HG02885 (cell line): ENCODE results near the gene ADGRG4.

Experiments
- ATAC-seq: cut with Tn5 transposase; IDR thresholded peaks from one replicate; pipeline ENCODE4 v1.9.1; 2021; ENCODE audit warnings: mild to moderate bottlenecking; ENCODE audit not compliant: unreplicated experiment, poor library complexity

ADGRG4 gene

DNA sequence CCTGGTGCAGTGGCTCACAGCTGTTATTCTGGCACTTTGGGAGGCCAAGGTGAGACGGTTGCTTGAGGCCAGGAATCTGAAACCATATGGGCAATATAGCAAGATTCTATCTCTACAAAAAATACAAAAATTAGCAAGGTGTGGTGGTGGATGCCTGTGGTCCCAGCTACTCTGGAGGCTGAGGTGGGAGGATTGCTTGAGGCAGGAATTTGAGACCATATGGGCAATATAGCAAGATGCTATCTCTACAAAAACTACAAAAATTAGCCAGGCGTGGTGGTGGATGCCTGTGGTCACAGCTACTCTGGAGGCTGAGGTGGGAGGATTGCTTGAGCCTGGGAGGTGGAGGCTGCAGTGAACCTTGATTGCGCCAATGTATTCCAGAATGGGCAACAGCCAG lies 2.3 kb downstream of the ADGRG4 start:
- ATAC-seq: no peak

DNA sequence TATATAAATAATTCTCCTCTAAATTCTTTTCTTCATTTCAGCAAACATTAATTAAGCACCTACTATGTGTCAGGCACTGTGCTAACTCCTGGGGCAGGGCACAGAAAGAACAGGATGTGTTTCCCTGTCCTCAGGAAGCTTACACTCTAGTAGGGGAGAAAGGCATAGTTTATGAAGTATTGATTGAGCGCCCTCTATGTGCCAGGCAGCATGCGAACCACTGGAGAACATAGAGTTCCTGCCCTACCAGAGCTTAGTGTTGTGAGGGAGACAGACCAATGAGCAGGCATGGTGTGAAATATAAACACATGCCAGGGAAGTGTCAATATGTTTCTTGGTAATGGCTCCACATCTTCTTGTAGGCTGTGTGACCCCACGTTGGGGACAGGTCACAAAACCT lies 3.7 kb downstream of the ADGRG4 start:
- ATAC-seq: no peak

DNA sequence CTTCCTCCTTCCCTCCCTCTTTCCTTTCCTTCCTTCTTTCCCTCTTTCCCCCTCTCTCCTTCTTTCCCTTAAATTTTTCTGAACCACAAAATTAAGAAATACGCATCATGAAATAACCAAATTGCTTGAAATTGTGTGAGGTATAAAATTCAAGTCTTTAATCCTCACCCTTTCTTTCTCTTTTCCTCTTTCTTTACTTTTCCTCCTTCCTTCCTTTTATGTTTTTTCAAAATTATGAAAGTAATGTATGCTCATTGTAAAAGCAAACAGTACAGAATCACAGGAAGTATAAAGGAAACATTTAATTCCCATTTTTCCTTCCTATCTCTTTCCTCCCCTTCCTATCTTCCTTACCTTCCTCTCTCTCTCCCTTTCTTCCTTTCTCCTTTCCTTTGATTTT lies 5.4 kb downstream of the ADGRG4 start:
- ATAC-seq: no peak

DNA sequence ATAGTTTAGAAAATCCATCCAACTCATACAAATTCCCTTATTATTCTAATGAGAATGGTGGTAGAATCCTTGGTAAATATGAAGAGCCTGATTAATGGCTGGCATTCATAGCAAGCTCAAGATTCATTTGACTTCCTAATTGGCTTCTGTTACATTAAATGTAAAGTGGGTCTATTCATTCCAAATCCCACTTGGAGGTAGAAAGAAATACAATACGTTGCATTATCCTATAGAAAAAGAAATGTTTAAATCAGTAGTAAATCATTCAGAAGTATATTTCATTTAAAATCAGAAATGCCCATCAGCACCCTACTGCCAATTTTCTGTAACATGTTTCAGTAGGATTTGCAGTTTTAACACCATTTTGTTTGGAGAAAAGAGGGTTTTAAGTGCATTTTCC lies 6.7 kb downstream of the ADGRG4 start:
- ATAC-seq: no peak

DNA sequence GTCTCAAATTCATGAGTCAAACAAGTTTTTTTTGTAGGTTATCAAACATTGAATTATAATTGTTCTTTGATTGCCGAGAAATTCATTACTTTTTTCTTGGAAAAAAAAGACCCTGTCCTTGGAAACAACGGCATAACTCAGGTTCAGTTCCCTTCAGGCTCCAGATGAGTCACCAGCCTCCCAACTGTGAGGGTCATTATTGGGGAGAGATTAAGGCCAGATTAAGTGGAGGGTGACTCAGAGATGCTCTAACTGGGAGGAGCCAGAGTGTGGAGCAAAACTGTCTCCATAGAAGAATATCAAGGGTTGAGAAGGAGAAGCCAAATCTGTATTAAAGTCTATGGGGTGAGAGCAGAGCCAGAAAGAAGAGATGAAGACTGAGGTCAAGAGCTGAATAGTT lies 9.6 kb downstream of the ADGRG4 start:
- no peak for ATAC-seq

DNA sequence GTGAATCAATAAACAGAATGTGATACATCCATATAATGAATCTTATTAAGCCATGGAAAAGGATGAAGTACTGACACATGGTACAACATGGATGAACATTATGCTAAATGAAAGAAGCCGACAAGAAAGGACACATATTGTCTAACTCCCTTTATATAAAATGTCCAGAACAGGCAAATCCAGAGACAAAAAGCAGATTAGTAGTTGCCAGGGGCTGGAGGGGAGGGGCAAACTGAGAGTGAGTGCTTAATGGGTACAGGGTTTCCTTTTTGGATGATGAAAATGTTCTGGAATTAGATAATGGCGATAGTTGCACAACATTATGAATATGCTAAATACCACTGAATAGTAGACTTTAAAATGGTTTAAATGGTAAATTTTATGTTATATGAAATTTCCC lies 17.4 kb downstream of the ADGRG4 start:
- ATAC-seq: no peak

DNA sequence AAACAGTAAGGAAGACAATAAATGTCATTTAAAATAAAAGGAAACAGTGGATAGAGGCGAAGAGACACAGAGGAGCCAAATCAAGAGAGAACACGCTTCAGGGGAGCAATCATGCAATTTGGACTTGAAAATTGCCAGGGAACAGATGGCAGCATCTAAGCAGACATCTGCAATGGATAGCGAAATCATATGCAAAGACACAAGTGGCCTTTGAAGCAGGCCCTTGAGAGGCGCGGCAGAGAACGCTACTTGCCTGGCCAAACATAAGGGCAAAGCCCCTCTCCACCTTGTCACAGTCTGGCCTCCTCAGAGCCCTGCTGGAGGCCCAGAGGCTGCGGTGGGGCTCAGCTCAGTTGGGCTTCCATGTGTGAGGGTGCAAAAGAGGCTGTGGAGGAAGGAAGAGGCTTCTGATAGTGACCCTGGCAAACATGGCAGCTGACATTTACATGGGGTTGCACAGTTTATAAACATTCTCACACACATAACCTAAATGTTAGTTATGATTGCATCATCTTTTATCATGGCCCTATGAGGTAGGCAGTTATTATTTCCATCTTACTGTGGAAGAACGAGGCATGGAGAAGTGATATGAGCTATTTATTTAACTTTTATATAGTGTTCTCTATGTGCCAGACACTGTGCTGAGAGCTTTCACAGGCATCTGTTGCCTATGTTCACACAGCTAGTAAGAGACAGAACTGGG lies 18.3 kb downstream of the ADGRG4 start:
- ATAC-seq: no peak

DNA sequence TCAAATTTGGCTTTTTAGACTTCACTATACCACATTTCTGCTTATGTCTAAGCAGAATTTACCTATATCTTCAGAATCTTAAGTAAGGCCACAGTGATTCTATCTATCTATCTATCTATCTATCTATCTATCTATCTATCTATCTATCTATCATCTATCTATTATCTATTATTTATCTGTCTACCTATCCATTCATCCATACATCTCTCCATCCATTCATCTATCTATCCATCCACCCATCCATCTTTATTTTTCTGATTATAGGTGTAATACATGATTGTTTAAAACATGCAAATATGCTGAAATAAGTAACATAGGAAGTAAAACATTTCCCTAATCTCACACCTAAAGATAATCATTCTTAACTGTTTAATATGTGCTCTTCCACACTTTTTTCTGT lies 18.8 kb downstream of the ADGRG4 start:
- ATAC-seq: no peak

DNA sequence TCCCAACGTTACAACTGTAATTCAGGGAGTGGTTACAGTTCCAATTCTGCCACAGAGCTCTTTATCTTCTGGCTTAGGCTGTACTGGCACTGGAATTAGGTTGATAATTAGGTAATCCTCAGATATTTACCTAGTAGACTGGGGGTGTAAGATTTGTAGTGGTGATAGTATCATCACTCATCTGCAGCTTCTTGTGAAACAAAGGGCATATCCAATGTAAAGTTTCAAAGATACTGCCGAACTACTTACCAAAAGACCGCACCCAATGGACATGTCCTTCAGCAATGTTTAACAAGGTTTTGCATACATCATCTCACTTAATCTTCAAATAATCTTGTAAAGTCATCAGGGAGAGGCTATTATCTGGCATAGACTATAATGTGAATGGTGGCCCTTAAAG lies 20.8 kb downstream of the ADGRG4 start:
- no peak for ATAC-seq

DNA sequence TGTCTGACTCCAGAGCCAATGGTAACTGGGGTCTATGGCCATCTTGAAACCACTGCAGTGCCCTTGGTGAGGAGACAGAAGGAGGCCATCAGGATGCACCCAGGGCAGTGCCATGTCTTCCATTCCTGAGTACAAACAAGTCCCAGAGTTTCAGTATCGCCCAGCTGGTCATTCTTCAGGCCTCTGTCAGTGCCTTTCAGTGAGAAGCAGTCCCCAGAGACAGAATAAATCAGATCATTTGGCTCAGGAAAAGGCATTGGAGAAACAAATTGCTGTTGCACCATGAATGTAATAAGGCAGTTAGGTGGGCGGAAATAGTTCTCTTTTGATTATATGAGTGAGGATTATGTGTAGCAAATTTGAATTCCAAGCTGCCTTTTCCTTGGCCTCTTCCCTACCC lies 21.3 kb downstream of the ADGRG4 start:
- no peak for ATAC-seq

DNA sequence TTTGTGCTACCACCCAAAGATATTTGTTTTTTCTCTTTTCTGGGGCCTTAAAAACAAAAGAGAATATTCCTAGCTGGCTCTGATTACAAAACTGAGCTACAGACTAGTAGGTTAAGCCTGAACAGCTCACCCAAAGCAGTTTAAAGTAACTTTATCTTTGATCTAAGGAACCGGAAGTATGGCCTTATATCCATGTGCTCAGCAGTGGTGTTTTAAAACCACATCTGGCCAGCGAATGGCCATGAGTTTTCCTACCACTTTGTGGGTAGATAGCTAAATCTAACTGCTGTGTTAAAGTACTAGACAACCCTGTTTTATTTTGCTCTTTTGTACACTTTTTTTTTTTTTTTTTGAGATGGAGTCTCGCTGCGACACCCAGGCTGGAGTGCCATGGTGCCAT lies 24.6 kb downstream of the ADGRG4 start:
- no peak for ATAC-seq

DNA sequence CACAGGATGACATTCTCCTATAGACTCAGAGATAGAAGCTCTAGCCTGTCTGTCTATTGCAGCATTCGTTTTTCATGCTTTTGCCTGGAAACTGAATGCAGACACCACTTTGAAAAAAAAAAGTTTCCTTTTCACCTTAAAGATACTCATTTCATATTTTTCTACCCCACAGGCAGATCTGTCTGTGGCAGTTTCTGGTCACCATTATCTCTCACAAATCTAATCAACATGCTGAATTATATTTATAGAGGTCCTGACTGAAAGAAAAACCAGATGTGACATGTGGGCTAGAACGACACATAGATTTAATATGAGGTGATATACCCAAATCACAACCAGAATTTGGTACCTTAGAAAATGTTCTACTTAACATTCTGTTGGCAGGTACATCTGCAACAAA lies 28.2 kb downstream of the ADGRG4 start:
- ATAC-seq: no peak

DNA sequence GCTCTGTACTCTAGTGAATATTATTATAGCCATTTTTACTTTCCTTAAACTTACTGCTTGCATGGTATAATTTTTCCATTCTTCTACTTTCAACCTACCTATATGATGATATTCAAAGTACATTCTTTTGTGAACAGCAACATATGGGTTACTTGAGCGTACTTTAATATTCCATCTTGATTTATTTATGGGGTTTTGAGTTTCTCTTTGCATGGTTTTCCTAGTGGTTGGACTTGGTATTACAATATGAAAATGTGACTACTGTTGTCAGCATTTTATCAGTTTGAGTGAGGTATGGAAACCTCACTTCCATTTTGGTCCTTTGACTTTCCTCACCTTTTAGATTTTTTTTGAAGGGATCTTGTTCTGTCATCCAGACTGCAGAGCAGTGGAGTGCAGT lies 35.9 kb downstream of the ADGRG4 start:
- ATAC-seq: no peak

DNA sequence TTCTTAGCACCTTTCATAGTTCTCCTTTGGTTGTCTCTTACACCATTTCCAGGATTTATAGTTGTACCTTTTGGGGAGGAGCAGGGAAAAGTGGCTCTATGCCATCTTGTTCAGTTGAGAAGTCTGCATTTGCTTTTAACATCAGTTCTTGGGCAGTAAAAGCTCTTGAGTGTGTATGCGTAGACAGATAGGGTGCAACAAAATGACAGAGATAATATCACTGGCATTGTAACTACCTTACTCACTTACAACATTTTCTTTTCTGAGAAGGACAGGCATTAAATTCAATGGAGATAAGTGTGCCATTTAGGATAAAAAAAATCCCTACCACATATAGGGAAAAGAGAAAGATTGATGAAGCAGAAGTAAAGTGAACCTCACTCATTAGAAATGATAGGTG lies 38.9 kb downstream of the ADGRG4 start:
- ATAC-seq: no peak

DNA sequence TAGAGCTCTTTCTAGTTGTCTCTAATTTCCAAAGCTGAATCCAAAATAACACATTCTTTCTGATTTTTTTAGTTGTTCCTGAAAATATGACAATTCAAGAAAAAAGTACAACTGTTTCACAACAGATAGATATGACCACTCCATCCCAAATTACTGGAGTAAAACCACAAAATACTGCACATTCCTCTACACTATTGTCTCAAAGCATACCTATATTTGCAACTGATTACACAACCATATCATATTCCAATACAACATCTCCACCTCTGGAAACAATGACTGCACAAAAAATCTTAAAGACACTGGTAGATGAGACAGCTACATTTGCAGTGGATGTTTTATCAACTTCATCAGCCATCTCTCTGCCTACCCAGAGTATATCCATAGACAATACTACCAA lies 43.6 kb downstream of the ADGRG4 start:
- no peak for ATAC-seq

DNA sequence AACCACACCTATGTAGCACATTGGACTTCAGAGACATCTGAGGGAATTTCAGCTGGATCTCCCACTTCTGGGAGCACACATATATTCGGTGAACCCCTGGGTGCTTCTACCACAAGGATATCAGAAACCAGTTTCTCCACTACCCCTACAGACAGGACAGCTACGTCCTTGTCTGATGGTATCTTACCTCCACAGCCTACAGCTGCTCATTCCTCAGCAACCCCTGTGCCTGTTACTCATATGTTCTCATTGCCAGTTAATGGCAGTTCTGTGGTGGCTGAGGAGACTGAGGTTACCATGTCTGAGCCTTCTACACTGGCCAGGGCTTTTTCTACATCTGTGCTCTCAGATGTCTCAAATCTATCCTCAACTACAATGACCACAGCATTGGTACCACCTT lies 45.7 kb downstream of the ADGRG4 start:
- ATAC-seq: no peak

DNA sequence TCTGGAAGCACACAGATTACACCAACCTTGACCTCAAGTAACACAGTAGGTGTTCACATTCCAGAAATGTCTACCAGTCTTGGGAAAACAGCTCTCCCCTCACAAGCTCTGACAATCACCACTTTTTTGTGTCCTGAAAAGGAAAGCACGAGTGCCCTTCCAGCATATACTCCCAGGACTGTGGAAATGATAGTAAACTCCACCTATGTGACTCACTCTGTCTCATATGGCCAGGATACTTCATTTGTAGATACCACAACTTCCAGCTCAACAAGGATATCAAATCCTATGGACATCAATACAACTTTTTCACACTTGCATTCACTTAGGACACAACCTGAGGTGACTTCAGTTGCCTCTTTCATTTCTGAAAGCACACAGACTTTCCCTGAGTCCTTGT lies 46.9 kb downstream of the ADGRG4 start:
- ATAC-seq: no peak

DNA sequence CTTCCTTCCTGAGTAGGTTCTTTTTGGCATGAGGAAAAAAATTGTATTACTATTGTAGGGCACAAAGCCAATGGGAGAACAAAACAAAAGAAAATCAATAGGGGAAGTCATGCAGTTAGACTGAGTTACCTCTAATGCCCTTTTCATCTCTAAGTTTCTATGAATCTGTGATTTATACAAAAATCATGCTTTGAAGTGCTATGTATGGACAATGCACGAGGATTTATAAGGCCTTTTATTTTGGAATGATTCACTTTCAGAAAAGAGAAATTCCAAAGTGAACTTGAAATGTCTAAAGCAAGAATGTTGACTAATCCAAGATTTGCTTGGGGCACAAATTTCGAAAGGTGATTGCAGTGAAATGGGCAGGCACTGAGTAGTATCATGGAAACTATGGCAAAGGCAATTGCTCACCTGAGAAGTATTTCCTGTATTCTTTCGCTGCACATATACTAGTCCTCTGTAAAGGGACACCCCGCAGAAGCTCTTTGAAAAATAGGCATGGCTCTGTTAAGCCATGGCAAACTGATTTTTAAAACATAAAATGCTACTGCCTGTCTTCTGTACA lies 52.8 kb downstream of the ADGRG4 start:
- no peak for ATAC-seq

DNA sequence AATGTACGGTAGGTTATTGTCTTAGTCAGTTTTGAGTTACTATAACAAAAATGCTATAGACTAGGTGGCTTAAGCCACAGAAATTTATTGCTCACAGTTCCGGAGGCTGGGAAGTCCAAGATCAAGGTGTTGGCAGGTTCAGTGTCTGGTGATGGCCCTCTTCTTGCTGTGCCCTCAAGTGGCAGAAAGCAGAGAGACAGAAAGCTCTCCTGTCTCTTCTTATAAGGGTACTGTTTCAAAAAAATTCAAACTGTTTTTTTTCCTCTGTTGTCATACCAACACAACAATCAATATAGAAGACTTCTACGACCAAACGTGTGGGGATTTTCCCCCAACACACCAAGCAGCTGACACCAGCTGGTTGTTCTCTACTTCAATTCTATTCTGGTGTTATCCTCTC lies 53.4 kb downstream of the ADGRG4 start:
- ATAC-seq: no peak

DNA sequence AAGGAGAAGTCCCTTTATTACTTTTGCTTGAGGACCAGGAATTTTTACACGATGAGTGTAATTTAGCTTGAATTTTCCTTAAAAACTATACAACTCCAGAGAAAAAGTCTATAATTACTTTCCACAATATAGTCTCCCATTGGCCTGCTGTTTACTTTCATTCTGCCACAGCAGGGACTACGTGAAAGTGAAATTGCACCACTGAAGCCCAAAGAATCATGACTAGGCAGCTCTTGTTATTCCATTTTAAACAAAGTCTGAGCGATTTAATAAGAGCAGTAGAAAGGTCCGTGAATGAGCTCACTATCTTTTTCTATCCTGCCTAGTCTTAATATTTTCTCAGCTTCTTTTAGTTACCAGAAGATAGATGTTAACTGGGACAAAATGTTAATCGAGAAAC lies 68.6 kb downstream of the ADGRG4 start:
- ATAC-seq: no peak

DNA sequence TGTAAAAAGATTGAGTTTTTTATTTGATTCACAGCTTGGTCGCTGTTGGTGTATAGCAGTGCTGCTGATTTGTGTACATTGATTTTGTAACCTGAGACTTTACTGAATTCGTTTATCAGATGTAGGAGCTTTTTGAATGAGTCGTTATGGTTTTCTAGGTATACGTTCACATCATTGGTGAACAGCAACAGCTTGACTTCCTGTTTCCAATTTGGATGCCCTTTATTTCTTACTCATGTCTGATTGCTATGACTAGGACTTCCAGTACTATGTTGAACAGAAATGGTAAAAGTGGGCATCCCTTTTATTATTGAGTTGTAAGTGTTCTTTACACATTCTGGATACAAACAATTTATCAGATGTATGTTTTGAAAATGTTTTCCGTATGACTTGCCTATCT lies 76.0 kb downstream of the ADGRG4 start:
- ATAC-seq: no peak

DNA sequence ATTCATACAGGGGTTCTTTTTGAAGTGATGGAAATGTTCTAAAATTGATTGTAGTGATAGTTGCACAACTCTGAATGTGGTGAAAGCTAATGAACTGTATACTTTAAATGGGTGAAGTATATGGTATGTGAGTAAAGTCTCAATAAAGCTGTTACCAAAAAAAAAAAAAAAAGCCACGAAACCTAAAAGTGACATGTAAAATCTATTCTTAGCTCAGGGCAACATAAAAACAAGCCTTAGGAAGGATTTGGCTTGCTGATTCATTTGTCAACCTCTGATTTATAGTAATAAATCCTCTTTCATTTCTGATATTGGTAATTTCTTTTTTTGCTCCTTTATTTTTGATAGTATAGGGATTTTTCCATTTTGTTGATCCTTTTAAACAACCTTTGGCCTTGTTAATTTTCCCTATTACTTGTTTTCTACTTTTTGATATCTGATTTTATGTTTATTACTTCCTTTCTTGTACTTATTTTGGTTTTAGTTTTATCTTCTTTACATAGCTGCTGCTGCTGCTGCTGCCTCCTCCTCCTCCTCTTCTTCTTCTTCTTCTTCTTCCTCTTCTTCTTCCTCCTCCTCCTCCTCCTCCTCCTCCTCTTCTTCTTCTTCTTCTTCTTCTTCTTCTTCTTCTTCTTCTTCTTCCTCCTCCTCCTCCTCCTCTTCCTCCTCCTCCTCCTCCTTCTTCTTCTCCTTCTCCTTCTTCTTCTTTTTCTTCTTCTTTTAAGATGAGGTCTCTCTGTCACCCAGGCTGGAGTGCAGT lies 79.4 kb downstream of the ADGRG4 start:
- ATAC-seq: no peak
